ENCODE data around the gene NACC1.
"Not testable (repeated sequence)": the region's sequence is repeated elsewhere in the genome, so short reads cannot be mapped to it uniquely, and the experiment has no call there.

The NACC1 gene

DNA sequence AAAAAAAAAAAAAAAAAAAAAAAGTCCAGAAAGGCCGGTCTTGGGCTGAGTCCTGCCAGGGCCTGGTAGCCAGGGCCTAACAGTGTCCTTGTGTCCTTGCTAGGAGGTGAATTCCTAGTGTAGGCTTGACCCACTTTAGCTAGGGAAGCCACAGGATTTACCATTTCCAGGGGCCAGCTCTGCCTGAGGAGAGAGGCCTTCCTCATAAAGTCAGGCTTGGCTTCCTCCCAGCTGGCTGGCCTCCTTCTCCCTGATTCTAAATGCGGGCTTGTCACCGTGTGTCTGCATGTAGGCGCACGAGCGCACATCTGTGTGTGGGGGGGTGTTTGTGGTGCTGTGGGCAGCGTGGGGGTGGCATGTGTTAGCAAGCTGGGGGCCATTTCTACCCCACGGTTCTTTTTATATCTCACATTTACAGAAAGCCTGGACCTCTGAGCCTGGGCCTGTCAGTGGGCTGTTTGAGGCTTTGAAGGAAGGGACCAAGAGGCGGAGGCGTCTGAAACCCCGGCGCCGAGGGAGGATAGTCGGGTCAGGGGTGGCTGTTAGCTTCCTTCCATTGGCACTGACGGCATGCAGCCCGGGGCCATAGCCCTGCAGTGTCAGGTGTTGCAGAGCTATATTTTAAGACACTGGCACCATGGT lies 63.8 kb downstream of the NACC1 start:
- TF ChIP-seq, protein P1, sequence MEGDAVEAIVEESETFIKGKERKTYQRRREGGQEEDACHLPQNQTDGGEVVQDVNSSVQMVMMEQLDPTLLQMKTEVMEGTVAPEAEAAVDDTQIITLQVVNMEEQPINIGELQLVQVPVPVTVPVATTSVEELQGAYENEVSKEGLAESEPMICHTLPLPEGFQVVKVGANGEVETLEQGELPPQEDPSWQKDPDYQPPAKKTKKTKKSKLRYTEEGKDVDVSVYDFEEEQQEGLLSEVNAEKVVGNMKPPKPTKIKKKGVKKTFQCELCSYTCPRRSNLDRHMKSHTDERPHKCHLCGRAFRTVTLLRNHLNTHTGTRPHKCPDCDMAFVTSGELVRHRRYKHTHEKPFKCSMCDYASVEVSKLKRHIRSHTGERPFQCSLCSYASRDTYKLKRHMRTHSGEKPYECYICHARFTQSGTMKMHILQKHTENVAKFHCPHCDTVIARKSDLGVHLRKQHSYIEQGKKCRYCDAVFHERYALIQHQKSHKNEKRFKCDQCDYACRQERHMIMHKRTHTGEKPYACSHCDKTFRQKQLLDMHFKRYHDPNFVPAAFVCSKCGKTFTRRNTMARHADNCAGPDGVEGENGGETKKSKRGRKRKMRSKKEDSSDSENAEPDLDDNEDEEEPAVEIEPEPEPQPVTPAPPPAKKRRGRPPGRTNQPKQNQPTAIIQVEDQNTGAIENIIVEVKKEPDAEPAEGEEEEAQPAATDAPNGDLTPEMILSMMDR (IDR thresholded peaks at IDR 0.05; ENCODE audit: borderline replicate concordance, extremely low read depth, low read length, poor library complexity, severe bottlenecking): no peak
- TF ChIP-seq EZH2 (IDR thresholded peaks at IDR 0.05; ENCODE audit: borderline replicate concordance, low read depth, low read length, severe bottlenecking): no peak
- Histone ChIP-seq H3K9me3 (ENCODE audit: insufficient read depth, low read length, severe bottlenecking) (no peaks in the 10 kb centered on the region), H3K36me3 (ENCODE audit: insufficient read depth, low read length) (no peaks in the 10 kb centered on the region), H3K4me3 (ENCODE audit: low read depth in 1 of 2, low read length in 2 of 2) (no peak overlapping the region), H4K20me1 (ENCODE audit: insufficient read depth, low read length) (no peaks in the 10 kb centered on the region), H2AFZ (ENCODE audit: low read depth, low read length) (no peak overlapping the region; the same call in 1 of the 2 replicates), H3K4me1 (ENCODE audit: insufficient read depth, low read length) (no peaks in the 10 kb centered on the region), H3K27ac (ENCODE audit: low read length) (no peak overlapping the region), H3K9ac (ENCODE audit: low read depth, low read length) (no peak overlapping the region), H3K4me2 (ENCODE audit: insufficient read depth, low read length) (no peak overlapping the region), H3K79me2 (ENCODE audit: insufficient read depth, low read length) (no peaks in the 10 kb centered on the region), H3K27me3 (ENCODE audit: insufficient read depth, low read length, poor library complexity) (no peaks in the 10 kb centered on the region)
- no peak for DNase-seq
- ATAC-seq (ENCODE audit: insufficient read depth, low read depth): no peak

DNA sequence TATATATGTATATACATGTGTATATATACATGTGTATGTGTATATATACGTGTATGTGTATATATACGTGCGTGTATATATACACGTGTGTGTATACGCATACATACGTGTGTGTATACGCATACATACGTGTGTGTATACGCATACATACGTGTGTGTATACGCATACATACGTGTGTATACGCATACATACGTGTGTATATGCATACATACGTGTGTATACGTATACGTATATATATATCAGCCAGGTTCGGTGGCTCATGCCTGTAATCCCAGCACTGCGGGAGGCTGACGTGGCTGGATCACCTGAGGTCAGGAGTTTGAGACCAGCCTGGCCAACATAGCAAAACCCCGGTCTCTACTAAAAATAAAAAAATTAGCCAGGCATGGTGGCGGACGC lies 66.9 kb downstream of the NACC1 start:
- not testable (repeated sequence) for H3K4me1 ChIP-seq (ENCODE audit: insufficient read depth, low read length); H3K36me3 ChIP-seq (ENCODE audit: insufficient read depth, low read length); DNase-seq; H3K27ac ChIP-seq (ENCODE audit: low read length); H3K4me3 ChIP-seq (ENCODE audit: low read depth in 1 of 2, low read length in 2 of 2); H2AFZ ChIP-seq (ENCODE audit: low read depth, low read length); H3K4me2 ChIP-seq (ENCODE audit: insufficient read depth, low read length); H4K20me1 ChIP-seq (ENCODE audit: insufficient read depth, low read length); H3K79me2 ChIP-seq (ENCODE audit: insufficient read depth, low read length); H3K9ac ChIP-seq (ENCODE audit: low read depth, low read length); H3K9me3 ChIP-seq (ENCODE audit: insufficient read depth, low read length, severe bottlenecking); H3K27me3 ChIP-seq (ENCODE audit: insufficient read depth, low read length, poor library complexity); ATAC-seq (ENCODE audit: insufficient read depth, low read depth)

DNA sequence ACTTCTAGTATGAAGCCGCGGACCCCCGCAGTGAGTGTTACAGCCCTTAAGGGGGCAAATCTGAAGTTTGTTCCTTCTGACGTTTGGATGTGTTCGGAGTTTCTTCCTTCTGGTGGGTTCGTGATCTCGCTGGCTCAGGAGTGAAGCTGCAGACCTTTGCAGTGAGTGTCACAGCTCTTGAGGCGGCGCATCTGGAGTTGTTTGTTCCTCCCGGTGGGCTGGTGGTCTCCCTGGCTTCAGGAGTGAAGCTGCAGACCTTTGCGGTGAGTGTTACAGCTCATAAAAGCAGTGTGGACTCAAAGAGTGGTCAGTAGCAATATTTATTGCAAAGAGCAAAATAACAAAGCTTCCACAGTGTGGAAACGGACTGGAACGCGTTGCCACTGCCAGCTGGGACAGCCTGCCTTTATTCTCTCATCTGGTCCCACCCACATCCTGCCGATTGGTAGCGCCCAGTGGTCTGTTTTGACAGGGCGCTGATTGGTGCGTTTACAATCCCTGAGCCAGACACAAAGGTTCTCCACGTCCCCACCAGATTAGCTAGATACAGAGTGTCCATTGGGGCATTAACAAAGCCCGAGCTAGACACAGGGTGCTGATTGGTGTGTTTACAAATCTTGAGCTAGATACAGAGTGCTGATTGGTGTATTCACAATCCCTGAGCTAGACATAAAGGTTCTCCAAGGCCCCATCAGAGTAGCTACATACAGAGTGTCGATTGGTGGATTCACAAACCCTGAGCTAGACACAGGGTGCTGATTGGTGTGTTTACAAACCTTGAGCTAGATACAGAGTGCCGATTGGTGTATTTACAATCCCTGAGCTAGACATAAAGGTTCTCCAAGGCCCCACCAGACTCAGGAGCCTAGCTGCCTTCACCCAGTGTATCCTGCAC lies 67.9 kb downstream of the NACC1 start:
- not testable (repeated sequence) for H3K79me2 ChIP-seq (ENCODE audit: insufficient read depth, low read length); H3K36me3 ChIP-seq (ENCODE audit: insufficient read depth, low read length); H3K4me1 ChIP-seq (ENCODE audit: insufficient read depth, low read length); H3K9ac ChIP-seq (ENCODE audit: low read depth, low read length); H3K4me2 ChIP-seq (ENCODE audit: insufficient read depth, low read length); H3K27ac ChIP-seq (ENCODE audit: low read length); H3K27me3 ChIP-seq (ENCODE audit: insufficient read depth, low read length, poor library complexity); H3K4me3 ChIP-seq (ENCODE audit: low read depth in 1 of 2, low read length in 2 of 2); H3K9me3 ChIP-seq (ENCODE audit: insufficient read depth, low read length, severe bottlenecking); H2AFZ ChIP-seq (ENCODE audit: low read depth, low read length); H4K20me1 ChIP-seq (ENCODE audit: insufficient read depth, low read length)
- peak; percentile 53 for DNase-seq
- peak; percentile 48; the same call in 1 of the 3 replicates for ATAC-seq (ENCODE audit: insufficient read depth, low read depth)

DNA sequence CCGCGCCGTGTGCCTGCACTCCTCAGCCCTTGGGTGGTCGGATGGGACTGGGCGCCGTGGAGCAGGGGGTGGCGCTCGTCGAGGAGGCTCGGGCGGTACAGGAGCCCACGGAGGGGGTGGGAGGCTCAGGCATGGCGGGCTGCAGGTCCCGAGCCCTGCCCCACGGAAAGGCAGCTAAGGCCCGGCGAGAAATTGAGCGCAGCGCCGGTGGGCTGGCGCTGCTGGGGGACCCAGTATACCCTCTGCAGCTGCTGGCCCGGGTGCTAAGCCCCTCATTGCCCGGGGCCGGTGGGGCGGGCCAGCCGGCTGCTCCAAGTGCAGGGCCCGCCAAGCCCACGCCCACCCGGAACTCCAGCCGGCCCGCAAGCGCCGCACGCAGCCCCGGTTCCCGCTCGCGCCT lies 68.6 kb downstream of the NACC1 start:
- not testable (repeated sequence) for ATAC-seq (ENCODE audit: insufficient read depth, low read depth); H4K20me1 ChIP-seq (ENCODE audit: insufficient read depth, low read length); H3K27me3 ChIP-seq (ENCODE audit: insufficient read depth, low read length, poor library complexity); H3K4me2 ChIP-seq (ENCODE audit: insufficient read depth, low read length); H3K9me3 ChIP-seq (ENCODE audit: insufficient read depth, low read length, severe bottlenecking); H3K79me2 ChIP-seq (ENCODE audit: insufficient read depth, low read length); H3K27ac ChIP-seq (ENCODE audit: low read length); H2AFZ ChIP-seq (ENCODE audit: low read depth, low read length); H3K4me1 ChIP-seq (ENCODE audit: insufficient read depth, low read length); H3K9ac ChIP-seq (ENCODE audit: low read depth, low read length); DNase-seq; H3K36me3 ChIP-seq (ENCODE audit: insufficient read depth, low read length); H3K4me3 ChIP-seq (ENCODE audit: low read depth in 1 of 2, low read length in 2 of 2)

DNA sequence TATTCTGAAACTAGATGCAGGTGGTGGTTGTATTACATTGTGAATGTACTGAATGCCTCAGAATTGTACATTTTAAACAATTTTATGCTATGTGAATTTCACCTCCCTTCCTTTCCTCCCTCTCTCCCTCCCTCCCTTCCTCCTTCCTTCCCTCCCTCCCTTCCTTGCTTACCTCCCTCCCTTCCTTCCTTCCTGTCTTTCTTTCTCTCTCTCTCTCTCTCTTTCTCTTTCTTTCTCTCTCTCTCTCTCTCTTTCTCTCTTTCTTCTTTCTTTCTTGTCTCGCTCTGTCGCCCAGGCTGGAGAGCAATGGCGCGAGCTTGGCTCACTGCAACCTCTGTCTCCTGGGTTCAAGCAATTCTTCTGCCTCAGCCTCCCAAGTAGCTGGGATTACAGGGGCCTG lies 69.4 kb downstream of the NACC1 start:
- no peaks in the 10 kb centered on the region for H4K20me1 ChIP-seq (ENCODE audit: insufficient read depth, low read length)
- H3K9ac ChIP-seq (ENCODE audit: low read depth, low read length): no peak overlapping the region
- DNase-seq (no peak), ATAC-seq (ENCODE audit: insufficient read depth, low read depth) (no peak)
- H3K4me1 ChIP-seq (ENCODE audit: insufficient read depth, low read length): no peaks in the 10 kb centered on the region
- no peak overlapping the region for H3K27ac ChIP-seq (ENCODE audit: low read length)
- no peaks in the 10 kb centered on the region for H3K27me3 ChIP-seq (ENCODE audit: insufficient read depth, low read length, poor library complexity)
- no peaks in the 10 kb centered on the region for H3K36me3 ChIP-seq (ENCODE audit: insufficient read depth, low read length)
- no peak overlapping the region for H3K4me2 ChIP-seq (ENCODE audit: insufficient read depth, low read length)
- H3K4me3 ChIP-seq (ENCODE audit: low read depth in 1 of 2, low read length in 2 of 2): no peak overlapping the region
- TF ChIP-seq, protein P1 (IDR thresholded peaks at IDR 0.05; ENCODE audit: borderline replicate concordance, extremely low read depth, low read length, poor library complexity, severe bottlenecking): no peak
- TF ChIP-seq EZH2 (IDR thresholded peaks at IDR 0.05; ENCODE audit: borderline replicate concordance, low read depth, low read length, severe bottlenecking): no peak
- no peak overlapping the region for H2AFZ ChIP-seq (ENCODE audit: low read depth, low read length)
- no peaks in the 10 kb centered on the region for H3K9me3 ChIP-seq (ENCODE audit: insufficient read depth, low read length, severe bottlenecking)
- no peaks in the 10 kb centered on the region for H3K79me2 ChIP-seq (ENCODE audit: insufficient read depth, low read length)

All from DND-41 (cell line).